ENCODE results near the gene ZNF860. TPM values are rescaled to one million over a fixed set of nuclear protein-coding genes. Genes with fewer than 3 reads are reported as not detected.

Gene ZNF860
- total RNA-seq, 1 experiment from 2014 or later: 8.9 TPM

GRCh38 chr3:31999907-32000439 lies 18.4 kb downstream of the ZNF860 start:
- Histone ChIP-seq H3K9me3 (ENCODE audit: control insufficient read depth, insufficient read depth, low read depth, low read length) (no peaks in the 10 kb centered on the region), H3K4me1 (ENCODE audit: control insufficient read depth, insufficient read depth, low read length) (no peaks in the 10 kb centered on the region), H3K27ac (ENCODE audit: low read length) (no peak overlapping the region), H3K36me3 (ENCODE audit: control insufficient read depth, insufficient read depth, low read length) (no peaks in the 10 kb centered on the region), H3K27me3 (ENCODE audit: control insufficient read depth, insufficient read depth, low read length) (no peaks in the 10 kb centered on the region), H3K4me3 (ENCODE audit: low read depth in 2 of 2, low read length in 2 of 2) (no peak overlapping the region)
- no peak for DNase-seq (ENCODE audit: low read depth, low spot score)
- POLR2A ChIA-PET: no interaction called here
- ATAC-seq: no peak
- CTCF ChIA-PET: no interaction called here
- TF ChIP-seq POLR2AphosphoS5 (IDR thresholded peaks at IDR 0.05; ENCODE audit: low read depth, low read length) (no peak), REST (IDR thresholded peaks at IDR 0.05; ENCODE audit: insufficient read depth in 1 of 2, low read depth in 2 of 2, low read length in 1 of 2) (no peak), CTCF (IDR thresholded peaks at IDR 0.05) (no peak), SIN3A (IDR thresholded peaks at IDR 0.05; ENCODE audit: borderline replicate concordance, insufficient read depth, low read depth, low read length) (no peak), TCF7L2 (IDR thresholded peaks at IDR 0.05; ENCODE audit: low read depth, low read length) (no peak)
- BruUV-seq (replicated peaks): no TSS peak
- intact Hi-C loops (cut with micrococcal nuclease; ENCODE audit: unreplicated experiment): no loop called here
- in situ Hi-C loops (cut with HindIII; ENCODE audit: low pct_unique_long_range_greater_than_20kb, low sequenced_read_pairs): no loop called here

GRCh38 chr3:32000877-32001276 lies 19.3 kb downstream of the ZNF860 start:
- DNase-seq (ENCODE audit: low read depth, low spot score) (no peak), ATAC-seq (no peak)
- POLR2A ChIA-PET: no interaction called here
- H3K27me3 ChIP-seq (ENCODE audit: control insufficient read depth, insufficient read depth, low read length): no peaks in the 10 kb centered on the region
- BruUV-seq (replicated peaks): no TSS peak
- no peak overlapping the region for H3K27ac ChIP-seq (ENCODE audit: low read length)
- no peaks in the 10 kb centered on the region for H3K9me3 ChIP-seq (ENCODE audit: control insufficient read depth, insufficient read depth, low read depth, low read length)
- CTCF ChIA-PET: no interaction called here
- intact Hi-C loops (cut with micrococcal nuclease; ENCODE audit: unreplicated experiment) (no loop called here), in situ Hi-C loops (cut with HindIII; ENCODE audit: low pct_unique_long_range_greater_than_20kb, low sequenced_read_pairs) (no loop called here)
- H3K4me3 ChIP-seq (ENCODE audit: low read depth in 2 of 2, low read length in 2 of 2): no peak overlapping the region
- no peaks in the 10 kb centered on the region for H3K4me1 ChIP-seq (ENCODE audit: control insufficient read depth, insufficient read depth, low read length)
- TF ChIP-seq POLR2AphosphoS5 (IDR thresholded peaks at IDR 0.05; ENCODE audit: low read depth, low read length) (no peak), SIN3A (IDR thresholded peaks at IDR 0.05; ENCODE audit: borderline replicate concordance, insufficient read depth, low read depth, low read length) (no peak), REST (IDR thresholded peaks at IDR 0.05; ENCODE audit: insufficient read depth in 1 of 2, low read depth in 2 of 2, low read length in 1 of 2) (no peak), TCF7L2 (IDR thresholded peaks at IDR 0.05; ENCODE audit: low read depth, low read length) (no peak), CTCF (IDR thresholded peaks at IDR 0.05) (no peak)
- no peaks in the 10 kb centered on the region for H3K36me3 ChIP-seq (ENCODE audit: control insufficient read depth, insufficient read depth, low read length)

Measured in Panc1 (cell line).